ENCODE results near the gene BICD2. TPM values are rescaled to one million over a fixed set of nuclear protein-coding genes. Genes with fewer than 3 reads are reported as not detected.

The BICD2 gene
- total RNA-seq, 1 donor = 40.6 TPM

DNA sequence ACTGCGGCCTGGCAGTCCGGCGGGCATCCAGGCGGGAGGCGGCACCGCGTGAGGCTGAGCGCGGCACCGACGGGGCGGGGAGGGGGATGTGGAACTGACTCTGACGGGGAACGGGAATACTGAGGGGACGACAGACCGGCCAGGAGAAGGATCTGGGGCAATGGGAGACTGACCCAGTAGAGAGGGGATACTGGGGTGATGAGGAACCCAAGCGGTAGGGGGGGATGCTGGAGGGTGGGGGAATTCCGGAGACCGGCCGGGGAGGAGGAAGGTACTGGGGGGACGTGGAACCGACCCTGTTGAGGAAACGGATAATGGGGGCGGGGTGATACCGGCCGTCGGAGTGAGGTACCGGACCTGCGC lies 95.1 kb downstream of the BICD2 start:
- peak overlapping the region; percentile 95 for H3K4me3 ChIP-seq (ENCODE audit: low read depth, low read length)
- DNase-seq (ENCODE audit: low read depth) = no peak
- TF ChIP-seq CTCF (IDR thresholded peaks at IDR 0.05; ENCODE audit: insufficient read depth, low read depth, low read length) = no peak

DNA sequence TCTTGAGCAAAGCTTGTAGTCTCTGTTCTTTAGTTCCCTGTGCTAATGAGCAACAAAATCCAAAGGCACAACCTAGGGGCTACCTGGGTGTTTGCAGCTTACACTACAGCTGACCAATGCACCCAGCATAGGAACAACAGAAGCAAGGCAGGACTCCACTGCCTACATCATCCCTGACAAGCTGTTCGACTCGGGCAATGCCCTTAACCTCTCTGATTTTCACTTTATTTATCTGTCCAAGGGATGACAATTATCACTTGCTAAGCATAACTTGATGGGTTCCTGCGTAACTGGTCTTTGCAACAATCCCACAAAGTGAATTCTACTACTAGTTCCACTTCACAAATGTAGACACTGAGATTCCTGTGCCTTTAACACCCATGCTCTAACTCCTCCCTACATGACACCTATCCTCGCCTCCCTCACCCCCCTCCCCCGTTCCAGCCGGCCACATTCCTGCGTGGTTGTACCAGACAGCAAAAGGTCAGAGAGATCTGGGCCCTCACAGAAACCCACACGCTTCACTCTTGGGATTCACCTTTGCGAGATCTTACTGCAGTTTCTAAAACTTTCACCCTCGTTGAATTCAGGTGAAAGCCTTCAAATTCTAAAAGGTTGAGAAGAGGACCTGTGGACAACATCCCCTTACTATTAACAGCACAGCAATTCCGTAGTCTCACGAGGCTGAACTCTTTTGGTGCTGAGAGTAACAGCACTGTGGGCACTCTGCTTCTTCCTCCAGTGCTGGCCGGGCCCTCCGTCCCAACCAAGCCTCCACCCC lies 95.7 kb downstream of the BICD2 start:
- peak overlapping the region; percentile 95 for H3K4me3 ChIP-seq (ENCODE audit: low read depth, low read length)
- TF ChIP-seq CTCF (IDR thresholded peaks at IDR 0.05; ENCODE audit: insufficient read depth, low read depth, low read length) = no peak
- peak; percentile 77 for DNase-seq (ENCODE audit: low read depth)

DNA sequence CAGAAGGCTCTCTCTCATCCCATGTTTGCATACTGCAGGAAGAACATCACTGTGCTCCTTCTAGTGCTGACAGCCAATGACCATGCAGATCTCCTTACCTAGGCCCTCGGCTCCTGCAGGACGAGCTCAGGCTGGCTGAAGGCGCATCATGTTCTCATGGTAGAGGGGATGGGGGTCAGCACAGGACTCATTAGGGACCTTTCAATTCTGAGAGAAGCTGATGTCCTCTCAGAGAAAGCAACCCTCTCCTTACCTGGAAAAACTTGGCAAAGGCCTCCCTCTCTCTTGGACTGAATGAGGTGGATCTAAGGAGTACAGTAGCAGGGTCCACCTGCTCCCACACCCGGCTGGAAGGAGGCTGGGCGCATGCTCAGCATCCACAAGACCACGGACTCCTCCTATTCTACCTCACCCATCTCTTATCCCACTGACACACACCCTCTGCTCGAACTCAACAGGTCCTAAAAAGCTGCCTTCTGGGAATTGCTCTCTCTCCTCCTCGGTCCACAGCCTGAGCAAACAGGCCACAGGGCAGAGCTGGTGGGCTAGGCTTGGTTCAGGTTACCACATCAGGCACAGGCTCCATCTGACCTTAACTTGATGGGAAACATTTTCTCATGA lies 97.6 kb downstream of the BICD2 start:
- no peak for DNase-seq (ENCODE audit: low read depth)
- H3K4me3 ChIP-seq (ENCODE audit: low read depth, low read length) = no peak overlapping the region
- TF ChIP-seq CTCF (IDR thresholded peaks at IDR 0.05; ENCODE audit: insufficient read depth, low read depth, low read length) = no peak

DNA sequence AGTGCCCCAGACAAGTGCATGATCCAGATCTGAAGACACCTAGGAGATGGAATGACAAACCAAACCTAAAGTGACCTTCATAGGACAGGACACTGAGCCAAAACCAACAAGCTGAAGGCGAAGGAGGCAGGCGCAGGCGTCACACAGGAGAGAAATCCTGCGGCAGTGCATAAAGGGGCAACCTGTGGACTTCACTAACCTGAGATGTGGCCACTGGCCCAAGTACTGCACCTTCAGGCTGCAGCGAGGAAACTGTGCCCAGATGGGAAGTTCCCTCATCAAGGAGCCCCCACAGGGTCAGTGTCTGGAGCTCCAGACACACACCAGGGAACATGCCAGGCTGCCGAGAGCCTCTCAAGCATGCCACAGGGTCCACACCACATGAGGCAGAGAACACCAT lies 98.4 kb downstream of the BICD2 start:
- no peak for TF ChIP-seq CTCF (IDR thresholded peaks at IDR 0.05; ENCODE audit: insufficient read depth, low read depth, low read length)
- H3K4me3 ChIP-seq (ENCODE audit: low read depth, low read length) = no peak overlapping the region
- no peak for DNase-seq (ENCODE audit: low read depth)

DNA sequence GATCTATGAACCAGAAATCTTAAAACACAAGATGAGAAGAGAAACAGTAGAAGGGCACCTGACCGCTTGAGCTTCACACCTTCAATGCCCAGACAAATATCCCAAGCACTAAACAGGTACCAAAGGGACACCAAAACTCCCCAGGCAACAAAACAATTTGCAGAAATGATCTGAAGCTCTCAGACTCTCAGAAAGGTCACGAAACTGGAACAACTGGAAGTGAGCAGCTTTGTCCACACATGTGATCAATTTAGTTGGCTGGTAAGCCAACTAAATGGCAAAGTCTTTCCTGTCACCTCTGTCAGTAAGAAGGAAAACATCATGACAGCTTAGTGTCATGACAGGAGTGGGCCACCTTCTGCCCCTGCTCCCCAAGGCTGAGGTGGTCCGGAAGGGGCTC lies 98.8 kb downstream of the BICD2 start:
- H3K4me3 ChIP-seq (ENCODE audit: low read depth, low read length) = no peak overlapping the region
- DNase-seq (ENCODE audit: low read depth) = no peak
- TF ChIP-seq CTCF (IDR thresholded peaks at IDR 0.05; ENCODE audit: insufficient read depth, low read depth, low read length) = no peak

DNA sequence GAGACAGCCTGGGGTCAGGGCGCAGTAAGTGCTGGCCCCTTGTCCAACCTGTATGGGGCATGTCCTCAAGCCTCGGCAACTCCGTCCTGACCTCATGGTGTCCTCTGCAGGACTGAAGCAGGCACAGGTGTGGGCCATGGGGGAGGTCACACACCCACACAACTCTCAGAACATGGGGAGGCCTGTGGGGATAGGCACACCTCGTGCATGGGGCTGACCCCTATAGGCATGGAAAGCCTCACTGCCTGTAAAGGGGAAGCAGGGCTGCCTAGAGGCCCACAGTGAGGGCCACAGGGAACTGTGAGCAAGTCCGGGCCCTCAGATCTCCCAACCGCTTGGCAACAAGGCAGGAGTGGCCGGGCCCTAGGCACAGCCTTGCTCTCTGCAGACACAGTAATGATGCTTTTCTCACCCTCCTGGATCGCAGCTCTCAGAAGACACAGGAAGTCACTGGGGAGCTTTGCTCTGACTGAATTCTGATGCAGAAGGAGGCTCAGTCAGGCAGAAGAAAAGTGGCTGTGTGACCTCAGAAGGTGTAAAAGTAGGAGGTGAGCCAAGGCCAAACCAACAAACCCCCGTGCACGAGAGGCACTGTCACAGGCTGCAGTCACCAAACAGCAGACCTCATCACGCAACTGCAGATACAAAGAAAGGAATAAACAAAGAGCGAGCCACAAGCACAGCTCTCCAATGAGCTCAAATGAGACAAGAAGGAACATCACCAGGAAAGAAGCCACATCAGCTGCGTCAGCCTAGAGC lies 100.1 kb downstream of the BICD2 start:
- DNase-seq (ENCODE audit: low read depth) = no peak
- TF ChIP-seq CTCF (IDR thresholded peaks at IDR 0.05; ENCODE audit: insufficient read depth, low read depth, low read length) = no peak
- H3K4me3 ChIP-seq (ENCODE audit: low read depth, low read length) = no peak overlapping the region

All from fibroblast of villous mesenchyme (primary cell).